ENCODE results near the gene EHMT1. TPM values are rescaled to one million over a fixed set of nuclear protein-coding genes. Genes with fewer than 3 reads are reported as not detected.

The EHMT1 gene
- total RNA-seq, 1 donor from 2014 or later, result 59.9 TPM

DNA sequence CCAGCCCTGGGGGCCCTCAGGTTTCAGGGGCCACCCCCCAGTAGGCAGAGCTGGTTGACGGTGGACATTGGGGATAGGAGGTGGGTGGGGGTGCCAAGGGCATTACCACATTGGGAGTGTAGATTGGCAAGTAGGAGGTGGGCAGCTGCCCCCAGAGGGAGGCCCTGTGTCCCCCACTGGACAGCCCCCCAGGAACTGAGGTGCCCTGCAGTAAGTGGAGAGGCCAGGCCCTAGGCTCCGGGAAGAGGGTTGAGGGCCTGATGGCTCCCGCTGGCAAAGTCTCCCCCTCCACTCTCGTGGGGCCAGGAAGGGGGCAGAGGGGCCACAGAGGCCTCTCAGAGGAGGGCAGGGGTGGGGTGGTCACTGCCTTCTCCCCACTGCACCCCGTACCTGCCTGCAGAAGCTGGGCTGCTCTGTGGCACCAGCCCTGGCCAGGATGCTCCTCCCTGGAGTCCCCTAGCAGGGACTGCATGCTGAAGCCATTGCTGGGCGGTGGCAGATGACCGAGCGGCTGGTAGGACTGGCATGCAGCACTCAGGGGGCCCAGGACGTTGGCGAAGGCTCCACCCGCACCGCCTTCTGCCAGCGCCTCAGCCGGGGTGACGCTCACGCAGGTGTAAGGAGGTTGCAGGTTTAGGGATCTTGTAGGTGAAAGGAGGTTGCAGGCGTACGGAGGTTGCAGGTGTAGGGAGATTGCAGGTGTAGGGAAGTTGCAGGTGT, 169.1 kb downstream of the EHMT1 start:
- Histone ChIP-seq H3K4me3 (ENCODE audit: low read depth, low read length) (no peak overlapping the region), H3K36me3 (ENCODE audit: control insufficient read depth, insufficient read depth, low read length) (no peaks in the 10 kb centered on the region), H3K27me3 (ENCODE audit: control insufficient read depth, insufficient read depth, low read length) (no peaks in the 10 kb centered on the region)
- no peak for DNase-seq (ENCODE audit: low read depth)
- TF ChIP-seq, protein P1, sequence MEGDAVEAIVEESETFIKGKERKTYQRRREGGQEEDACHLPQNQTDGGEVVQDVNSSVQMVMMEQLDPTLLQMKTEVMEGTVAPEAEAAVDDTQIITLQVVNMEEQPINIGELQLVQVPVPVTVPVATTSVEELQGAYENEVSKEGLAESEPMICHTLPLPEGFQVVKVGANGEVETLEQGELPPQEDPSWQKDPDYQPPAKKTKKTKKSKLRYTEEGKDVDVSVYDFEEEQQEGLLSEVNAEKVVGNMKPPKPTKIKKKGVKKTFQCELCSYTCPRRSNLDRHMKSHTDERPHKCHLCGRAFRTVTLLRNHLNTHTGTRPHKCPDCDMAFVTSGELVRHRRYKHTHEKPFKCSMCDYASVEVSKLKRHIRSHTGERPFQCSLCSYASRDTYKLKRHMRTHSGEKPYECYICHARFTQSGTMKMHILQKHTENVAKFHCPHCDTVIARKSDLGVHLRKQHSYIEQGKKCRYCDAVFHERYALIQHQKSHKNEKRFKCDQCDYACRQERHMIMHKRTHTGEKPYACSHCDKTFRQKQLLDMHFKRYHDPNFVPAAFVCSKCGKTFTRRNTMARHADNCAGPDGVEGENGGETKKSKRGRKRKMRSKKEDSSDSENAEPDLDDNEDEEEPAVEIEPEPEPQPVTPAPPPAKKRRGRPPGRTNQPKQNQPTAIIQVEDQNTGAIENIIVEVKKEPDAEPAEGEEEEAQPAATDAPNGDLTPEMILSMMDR (IDR thresholded peaks at IDR 0.05; ENCODE audit: insufficient read depth, low read length, poor library complexity, severe bottlenecking), result no peak

DNA sequence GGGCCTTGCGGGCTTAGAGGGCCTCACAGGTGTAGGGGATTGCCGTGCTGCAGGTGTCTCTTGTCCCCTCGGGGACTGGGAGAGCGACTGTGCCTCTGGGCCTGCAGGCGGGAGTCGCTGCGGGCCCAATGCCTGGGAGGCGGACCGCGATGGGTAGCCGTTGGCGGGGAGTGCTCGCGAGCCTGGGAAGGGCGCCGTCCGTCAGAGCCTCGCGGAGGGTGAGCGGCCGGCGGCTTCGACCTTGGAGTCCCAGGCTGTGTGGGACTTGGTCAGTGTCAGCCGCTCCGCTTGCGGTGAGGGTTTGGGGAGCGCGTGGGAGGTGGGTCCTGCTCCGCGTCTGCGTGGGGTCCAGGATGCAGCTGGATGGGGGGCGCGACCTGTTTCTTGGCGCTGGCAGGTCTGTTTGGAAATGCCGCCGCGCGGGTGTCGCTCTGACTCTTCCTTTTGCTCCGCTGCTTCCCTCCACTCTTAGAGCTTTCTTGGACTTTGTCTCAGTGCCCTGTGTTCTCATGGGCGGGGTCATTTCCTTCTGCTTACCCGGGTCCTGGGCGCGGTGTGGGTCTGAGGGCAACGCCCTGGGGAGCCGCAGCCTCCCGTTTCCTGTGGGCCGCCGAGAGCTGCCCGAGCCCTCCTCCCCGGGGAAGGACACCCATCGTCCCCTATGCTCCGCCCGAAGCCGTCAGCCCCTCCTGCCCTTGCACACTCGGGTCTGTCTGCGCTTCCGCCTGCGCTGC, 169.9 kb downstream of the EHMT1 start:
- Histone ChIP-seq H3K27me3 (ENCODE audit: control insufficient read depth, insufficient read depth, low read length) (no peaks in the 10 kb centered on the region), H3K4me3 (ENCODE audit: low read depth, low read length) (no peak overlapping the region), H3K36me3 (ENCODE audit: control insufficient read depth, insufficient read depth, low read length) (no peaks in the 10 kb centered on the region)
- TF ChIP-seq, protein P1 (IDR thresholded peaks at IDR 0.05; ENCODE audit: insufficient read depth, low read length, poor library complexity, severe bottlenecking), result no peak
- no peak for DNase-seq (ENCODE audit: low read depth)

DNA sequence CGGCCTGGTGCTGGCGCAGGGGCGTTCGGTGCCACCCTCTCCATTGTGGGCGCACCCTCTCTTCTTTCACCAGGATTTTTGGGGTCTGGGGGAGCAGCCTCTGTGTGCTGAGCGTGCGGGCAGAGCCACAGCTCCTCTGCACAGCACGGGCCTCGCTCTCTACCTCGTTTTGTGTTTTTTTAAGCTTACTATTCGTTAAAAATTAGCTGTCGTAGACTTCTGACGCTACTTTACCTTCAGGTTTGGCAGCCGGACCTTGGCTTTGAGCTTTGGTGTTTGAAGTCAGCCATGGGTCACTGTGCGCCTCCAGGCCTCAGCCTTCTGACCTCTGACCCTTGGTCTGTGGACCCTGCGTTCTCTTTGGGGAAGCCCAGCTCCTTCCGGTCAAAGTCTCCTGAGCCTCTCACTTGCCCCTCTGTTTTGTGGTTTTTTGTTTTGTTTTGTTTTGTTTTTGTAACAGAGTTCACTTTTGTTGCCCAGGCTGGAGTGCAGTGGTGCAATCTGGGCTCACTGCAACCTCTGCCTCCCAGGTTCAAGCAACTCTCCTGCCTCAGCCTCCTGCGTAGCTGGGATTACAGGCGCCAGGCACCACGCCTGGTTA, 170.6 kb downstream of the EHMT1 start:
- Histone ChIP-seq H3K4me3 (ENCODE audit: low read depth, low read length) (no peak overlapping the region), H3K27me3 (ENCODE audit: control insufficient read depth, insufficient read depth, low read length) (no peaks in the 10 kb centered on the region), H3K36me3 (ENCODE audit: control insufficient read depth, insufficient read depth, low read length) (no peaks in the 10 kb centered on the region)
- no peak for DNase-seq (ENCODE audit: low read depth)
- TF ChIP-seq, protein P1 (IDR thresholded peaks at IDR 0.05; ENCODE audit: insufficient read depth, low read length, poor library complexity, severe bottlenecking), result no peak

DNA sequence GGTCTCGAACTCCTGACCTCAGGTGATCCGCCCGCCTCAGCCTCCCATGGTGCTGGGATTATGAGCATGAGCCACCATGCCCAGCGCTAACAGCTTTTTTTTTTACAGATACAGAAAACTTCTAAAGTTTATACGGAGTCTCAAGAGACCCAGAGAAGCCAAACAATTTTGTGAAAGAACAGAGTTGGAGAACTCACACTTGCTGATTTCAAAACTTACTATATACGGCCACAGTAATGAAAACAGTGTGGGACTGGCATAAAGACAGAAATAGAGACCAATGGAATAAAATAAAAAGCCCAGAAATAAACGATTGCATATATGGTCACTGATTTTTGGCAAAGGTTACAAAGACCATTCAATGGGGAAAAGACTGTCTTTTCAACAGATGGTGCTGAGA, 173.1 kb downstream of the EHMT1 start:
- H3K27me3 ChIP-seq (ENCODE audit: control insufficient read depth, insufficient read depth, low read length), result no peaks in the 10 kb centered on the region
- no peaks in the 10 kb centered on the region for H3K36me3 ChIP-seq (ENCODE audit: control insufficient read depth, insufficient read depth, low read length)
- TF ChIP-seq, protein P1 (IDR thresholded peaks at IDR 0.05; ENCODE audit: insufficient read depth, low read length, poor library complexity, severe bottlenecking), result no peak
- no peak overlapping the region for H3K4me3 ChIP-seq (ENCODE audit: low read depth, low read length)
- DNase-seq (ENCODE audit: low read depth), result no peak

DNA sequence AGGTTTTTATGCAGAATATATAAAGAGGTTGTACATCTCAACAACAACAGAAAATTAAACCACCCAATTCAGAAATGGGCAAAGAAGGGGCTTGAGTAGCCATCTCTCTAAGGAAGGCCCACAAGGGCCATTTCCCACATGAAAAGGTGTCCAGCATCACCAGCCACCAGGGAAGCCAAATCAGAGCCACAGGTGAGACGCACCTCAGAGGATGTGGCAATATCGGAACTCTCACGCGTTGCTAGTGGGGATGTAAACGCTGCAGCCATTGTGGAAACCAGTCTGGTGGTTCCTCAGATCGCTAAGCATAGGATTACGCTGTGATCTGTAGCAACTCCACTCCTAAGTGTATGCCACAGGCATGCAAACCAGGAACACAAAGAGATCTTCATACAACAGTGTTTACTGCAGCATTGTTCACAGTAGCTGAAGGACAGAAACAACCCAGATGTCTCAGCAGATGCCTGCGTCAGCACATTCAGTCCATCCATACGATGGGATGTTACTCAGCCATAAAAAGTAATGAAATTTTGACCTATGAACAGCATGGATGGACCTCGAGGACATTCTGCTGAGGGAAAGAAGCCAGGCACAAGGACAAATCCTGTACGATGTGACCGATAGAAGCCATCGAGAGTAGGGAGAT, 174.5 kb downstream of the EHMT1 start:
- Histone ChIP-seq H3K4me3 (ENCODE audit: low read depth, low read length) (no peak overlapping the region), H3K36me3 (ENCODE audit: control insufficient read depth, insufficient read depth, low read length) (no peaks in the 10 kb centered on the region), H3K27me3 (ENCODE audit: control insufficient read depth, insufficient read depth, low read length) (no peaks in the 10 kb centered on the region)
- TF ChIP-seq, protein P1 (IDR thresholded peaks at IDR 0.05; ENCODE audit: insufficient read depth, low read length, poor library complexity, severe bottlenecking), result no peak
- DNase-seq (ENCODE audit: low read depth), result no peak

Data from kidney epithelial cell (primary cell).